Nephron (organoid): ENCODE results near the gene CC2D2A.

Source experiments
- H3K27ac Mint-ChIP-seq, 3 experiments: 2 replicates each; pipeline ENCODE4 v1.8.0; 2020; ENCODE audit warnings: mixed read lengths in 3 of 3, mild to moderate bottlenecking in 2 of 3, moderate library complexity in 1 of 3
- H3K27me3 Mint-ChIP-seq: 2 replicates; pipeline ENCODE4 v1.8.0; 2021; ENCODE audit warnings: low read depth, mild to moderate bottlenecking, moderate library complexity, mixed read lengths
- H3K36me3 Mint-ChIP-seq: 2 replicates; pipeline ENCODE4 v1.8.0; 2020; ENCODE audit warnings: low read depth, mixed read lengths
- H3K4me1 Mint-ChIP-seq: 2 replicates; pipeline ENCODE4 v1.8.0; 2020; ENCODE audit warnings: mixed read lengths
- H3K4me3 Mint-ChIP-seq, 3 experiments: 2 replicates each; pipeline ENCODE4 v1.8.0; 2020; ENCODE audit warnings: mild to moderate bottlenecking in 3 of 3, mixed read lengths in 3 of 3, moderate library complexity in 2 of 3
- H3K9me3 Mint-ChIP-seq: 2 replicates; pipeline ENCODE4 v1.8.0; 2020; ENCODE audit warnings: mixed read lengths
- TF ChIP-seq, protein P1 (sequence below), 3 experiments: fragments of 200-600 bp; sonication (generic); IDR thresholded peaks; one replicate each; pipeline ENCODE4 v1.5.0; 2021; ENCODE audit warnings: antibody characterized with exemption in 3 of 3; ENCODE audit not compliant: unreplicated experiment in 3 of 3

Gene CC2D2A

DNA sequence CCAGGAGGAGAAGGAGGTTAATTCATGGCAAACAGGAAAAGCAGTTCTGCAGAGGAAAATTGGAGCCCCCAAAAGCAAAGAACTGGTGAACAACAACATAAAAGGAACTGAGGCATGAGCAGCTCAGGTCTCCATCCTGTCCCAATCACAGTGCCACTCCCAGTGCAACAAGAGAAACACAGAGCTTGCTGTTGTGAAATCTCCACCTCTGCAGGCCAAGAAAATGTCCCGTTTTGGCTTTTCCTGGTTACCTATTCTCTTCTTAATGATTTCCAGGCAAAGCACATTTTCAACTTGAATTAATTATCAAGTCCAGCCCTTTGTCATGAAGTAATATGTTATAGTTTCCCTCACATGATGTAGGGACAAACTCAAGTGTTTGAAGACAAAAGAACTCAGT, 41.1 kb upstream of the CC2D2A start:
- Mint-ChIP-seq H3K9me3 (peaks cover 5% of the 10 kb centered on the region), H3K4me3 (no peak overlapping the region), H3K27me3 (peaks cover 4% of the 10 kb centered on the region), H3K36me3 (peaks cover 7% of the 10 kb centered on the region), H3K4me1 (peaks cover 5% of the 10 kb centered on the region), H3K27ac (no peak overlapping the region)
- TF ChIP-seq, protein P1, sequence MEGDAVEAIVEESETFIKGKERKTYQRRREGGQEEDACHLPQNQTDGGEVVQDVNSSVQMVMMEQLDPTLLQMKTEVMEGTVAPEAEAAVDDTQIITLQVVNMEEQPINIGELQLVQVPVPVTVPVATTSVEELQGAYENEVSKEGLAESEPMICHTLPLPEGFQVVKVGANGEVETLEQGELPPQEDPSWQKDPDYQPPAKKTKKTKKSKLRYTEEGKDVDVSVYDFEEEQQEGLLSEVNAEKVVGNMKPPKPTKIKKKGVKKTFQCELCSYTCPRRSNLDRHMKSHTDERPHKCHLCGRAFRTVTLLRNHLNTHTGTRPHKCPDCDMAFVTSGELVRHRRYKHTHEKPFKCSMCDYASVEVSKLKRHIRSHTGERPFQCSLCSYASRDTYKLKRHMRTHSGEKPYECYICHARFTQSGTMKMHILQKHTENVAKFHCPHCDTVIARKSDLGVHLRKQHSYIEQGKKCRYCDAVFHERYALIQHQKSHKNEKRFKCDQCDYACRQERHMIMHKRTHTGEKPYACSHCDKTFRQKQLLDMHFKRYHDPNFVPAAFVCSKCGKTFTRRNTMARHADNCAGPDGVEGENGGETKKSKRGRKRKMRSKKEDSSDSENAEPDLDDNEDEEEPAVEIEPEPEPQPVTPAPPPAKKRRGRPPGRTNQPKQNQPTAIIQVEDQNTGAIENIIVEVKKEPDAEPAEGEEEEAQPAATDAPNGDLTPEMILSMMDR (IDR thresholded peaks at IDR 0.05; ENCODE audit: unreplicated experiment in 3 of 3) = no peak

DNA sequence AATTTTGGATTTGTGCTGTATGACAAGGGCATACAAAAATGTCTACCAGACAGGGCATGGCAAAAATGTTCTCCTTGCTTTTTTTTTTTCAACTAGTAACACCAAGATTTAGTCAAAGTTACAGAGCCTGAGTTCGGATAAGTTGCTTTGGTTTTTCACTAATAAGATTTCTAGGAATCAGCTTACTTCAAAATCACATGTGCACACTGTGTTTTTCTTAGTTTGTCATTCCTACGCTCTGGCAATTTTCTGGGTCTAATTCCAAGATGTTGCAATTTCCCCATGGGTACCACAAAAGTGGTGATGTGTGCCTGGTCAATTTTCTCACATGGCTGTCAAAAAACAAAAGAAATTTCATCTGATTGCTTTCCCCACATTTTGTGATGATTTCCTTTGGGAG, 35.6 kb upstream of the CC2D2A start:
- no peaks in the 10 kb centered on the region for H3K27me3 Mint-ChIP-seq
- TF ChIP-seq, protein P1 (IDR thresholded peaks at IDR 0.05; ENCODE audit: unreplicated experiment in 3 of 3) = no peak
- H3K4me3 Mint-ChIP-seq = no peak overlapping the region
- H3K9me3 Mint-ChIP-seq = peaks cover 5% of the 10 kb centered on the region
- H3K27ac Mint-ChIP-seq = no peak overlapping the region
- peaks cover 17% of the 10 kb centered on the region for H3K4me1 Mint-ChIP-seq
- H3K36me3 Mint-ChIP-seq = peaks cover 7% of the 10 kb centered on the region

DNA sequence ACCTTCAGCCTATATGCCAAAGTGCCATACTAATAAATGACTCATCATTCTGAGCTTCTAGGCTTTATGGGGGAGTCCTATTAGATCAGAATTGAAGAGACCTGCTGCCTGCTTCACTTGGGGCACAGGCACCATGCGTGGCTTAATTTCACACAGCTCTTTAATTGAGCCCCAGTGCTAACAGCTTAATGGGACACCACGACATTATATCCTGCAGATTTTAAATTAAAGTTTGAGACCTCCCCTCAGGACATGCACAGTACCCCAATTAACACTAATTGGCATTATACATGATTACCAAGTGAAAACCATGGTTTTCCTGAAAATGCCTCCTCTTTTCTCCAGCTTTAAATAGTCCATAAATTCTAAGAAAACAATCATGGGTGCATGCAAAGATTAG, 35.0 kb upstream of the CC2D2A start:
- Mint-ChIP-seq H3K27ac (no peak overlapping the region), H3K4me3 (no peak overlapping the region), H3K4me1 (peaks cover 17% of the 10 kb centered on the region), H3K27me3 (no peaks in the 10 kb centered on the region), H3K9me3 (peaks cover 5% of the 10 kb centered on the region), H3K36me3 (peaks cover 7% of the 10 kb centered on the region)
- TF ChIP-seq, protein P1 (IDR thresholded peaks at IDR 0.05; ENCODE audit: unreplicated experiment in 3 of 3) = no peak

DNA sequence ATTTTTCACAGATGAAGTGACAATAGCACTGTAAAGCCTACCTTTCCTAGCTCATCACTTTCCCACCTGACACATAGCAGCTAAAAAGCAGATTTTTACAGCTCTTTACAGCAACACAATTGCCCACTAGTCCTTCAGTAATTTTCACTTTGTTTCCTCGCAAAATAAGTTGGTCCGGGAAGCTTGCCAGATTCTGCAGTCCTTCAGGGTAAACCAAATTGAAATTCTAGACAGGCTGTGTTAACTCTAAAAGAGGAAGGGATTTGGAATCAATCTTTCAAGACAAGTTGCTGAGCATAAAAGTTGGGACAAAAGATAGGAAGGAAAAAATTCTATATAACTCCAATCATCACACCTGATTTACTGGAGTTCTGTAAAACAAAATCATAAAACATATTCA, 33.2 kb upstream of the CC2D2A start:
- Mint-ChIP-seq H3K4me1 (peaks cover 17% of the 10 kb centered on the region), H3K4me3 (no peak overlapping the region), H3K27me3 (no peaks in the 10 kb centered on the region), H3K27ac (peak overlapping the region in 2 of 3 experiments; percentile 0 to 1), H3K9me3 (peaks cover 2% of the 10 kb centered on the region), H3K36me3 (peaks cover 7% of the 10 kb centered on the region)
- TF ChIP-seq, protein P1 (IDR thresholded peaks at IDR 0.05; ENCODE audit: unreplicated experiment in 3 of 3) = no peak

DNA sequence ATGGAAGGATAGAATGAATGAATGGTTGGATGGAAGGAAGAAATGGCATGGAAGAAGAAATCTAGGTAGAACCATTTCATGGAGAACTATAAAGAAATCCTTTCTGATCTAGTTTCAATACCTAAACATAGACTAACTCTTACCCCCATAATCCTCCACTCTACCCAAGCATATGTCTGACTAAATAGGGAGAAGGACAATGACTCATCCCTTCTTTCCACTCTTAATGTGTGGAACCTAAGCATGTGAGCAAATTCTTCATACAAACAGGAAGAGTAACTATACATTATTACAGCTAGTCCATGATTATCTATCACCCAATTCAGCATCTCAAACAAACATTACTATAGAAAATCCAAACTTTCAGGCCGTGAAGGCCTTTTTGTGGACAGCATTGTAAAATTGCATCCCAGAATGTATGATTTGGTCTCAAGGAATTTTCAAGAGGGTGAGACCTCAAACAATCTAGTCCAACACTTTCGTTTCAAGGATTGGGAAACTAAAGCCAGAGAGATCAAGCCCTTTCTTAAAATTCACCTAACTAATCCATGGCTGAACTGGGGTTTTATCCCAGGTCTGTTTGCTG, 30.6 kb upstream of the CC2D2A start:
- Mint-ChIP-seq H3K36me3 (peaks cover 13% of the 10 kb centered on the region), H3K4me1 (peaks cover 20% of the 10 kb centered on the region), H3K4me3 (no peak overlapping the region), H3K27ac (no peak overlapping the region), H3K9me3 (peaks cover 5% of the 10 kb centered on the region), H3K27me3 (no peaks in the 10 kb centered on the region)
- TF ChIP-seq, protein P1 (IDR thresholded peaks at IDR 0.05; ENCODE audit: unreplicated experiment in 3 of 3) = no peak
